Activated T-helper 1 cell treated with Interleukin-2 at 50 U/mL for 16 hours (primary cell): ENCODE measurements around the gene ZNF335.
"Not testable (repeated sequence)": the region's sequence is repeated elsewhere in the genome, so short reads cannot be mapped to it uniquely, and the experiment has no call there.

Experiments used
- DNase-seq: peaks from one replicate; pipeline ENCODE4 v3.0.0-alpha.2; 2020; ENCODE audit warnings: low read depth

Gene ZNF335

DNA sequence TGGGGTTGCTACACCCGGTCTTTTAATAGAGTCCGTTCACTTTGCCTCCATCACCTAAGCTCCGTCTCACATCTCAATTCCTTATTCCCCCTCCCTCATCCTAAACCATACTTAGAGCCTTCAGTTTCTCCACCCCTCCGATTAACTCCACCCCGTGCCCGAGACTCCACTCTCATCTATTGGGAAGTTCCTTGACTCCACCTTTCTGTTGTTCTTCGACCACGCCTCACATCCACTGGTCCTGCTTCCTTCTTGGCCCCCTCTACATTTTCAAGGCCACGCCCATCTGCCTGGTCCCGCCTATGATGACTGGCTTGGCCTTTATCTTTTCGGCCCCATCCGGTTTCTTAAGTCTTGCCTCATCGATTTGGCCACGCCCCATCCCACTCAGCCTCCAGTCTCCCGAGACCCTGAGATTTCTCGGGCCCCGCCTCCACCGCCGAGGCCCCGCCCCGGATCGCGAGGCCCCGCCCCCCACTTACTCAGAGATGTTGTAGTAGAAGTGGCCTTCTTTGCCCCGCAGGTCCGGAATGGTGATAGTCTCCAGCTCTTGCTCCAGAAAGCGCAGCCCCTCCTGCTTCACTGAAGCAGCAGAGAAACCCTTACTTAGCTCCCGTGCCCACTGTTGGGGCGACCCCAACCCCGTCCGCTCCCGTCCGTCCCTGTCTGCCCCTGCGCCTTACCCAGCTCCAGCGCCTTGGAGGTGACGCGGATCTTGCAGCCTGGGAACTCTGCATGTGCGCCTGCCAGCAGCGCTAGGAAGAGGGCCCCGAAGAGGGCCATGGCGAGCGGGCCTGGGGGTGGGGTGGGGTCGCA, 61.1 kb downstream of the ZNF335 start:
- DNase-seq: peak; percentile 66

DNA sequence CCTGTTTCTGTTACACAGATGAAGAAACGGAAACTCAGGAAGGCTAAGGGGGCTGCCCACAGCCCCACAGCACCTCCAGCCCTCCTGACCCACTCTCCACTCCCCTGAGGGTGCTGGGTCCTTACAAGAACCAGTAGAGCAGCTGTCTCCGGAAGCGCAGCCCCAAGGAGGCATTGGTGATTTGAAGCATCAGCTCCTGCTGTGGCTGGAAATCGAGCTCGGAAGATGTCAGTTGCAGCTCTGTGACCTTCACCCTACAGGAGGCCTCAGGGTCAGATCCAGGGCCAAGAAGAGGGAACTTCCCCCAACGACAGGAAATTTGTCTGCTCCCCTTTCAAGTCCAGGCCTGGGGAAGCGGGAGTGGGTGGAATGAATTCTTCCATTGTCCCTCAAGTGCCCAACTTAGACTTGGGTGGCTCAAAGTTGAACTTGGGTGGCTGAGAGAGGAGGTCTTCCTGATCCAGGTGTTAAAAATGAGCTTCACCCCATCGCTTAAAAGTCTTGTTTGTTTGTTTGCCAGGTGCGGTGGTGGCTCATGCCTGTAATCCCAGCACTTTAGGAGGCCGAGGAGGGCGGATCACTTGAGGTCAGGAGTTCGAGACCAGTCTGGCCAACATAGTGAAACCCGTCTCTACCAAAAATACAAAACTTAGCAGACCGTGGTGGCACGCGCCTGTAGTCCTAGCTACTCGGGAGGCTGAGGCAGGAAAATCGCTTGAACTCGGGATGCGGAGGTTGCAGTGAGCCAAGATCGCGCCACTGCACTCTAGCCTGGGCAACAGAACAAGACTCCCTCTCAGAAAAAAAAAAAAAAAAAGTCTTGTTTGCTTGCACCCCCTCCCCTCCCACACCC, 62.0 kb downstream of the ZNF335 start:
- no peak for DNase-seq

DNA sequence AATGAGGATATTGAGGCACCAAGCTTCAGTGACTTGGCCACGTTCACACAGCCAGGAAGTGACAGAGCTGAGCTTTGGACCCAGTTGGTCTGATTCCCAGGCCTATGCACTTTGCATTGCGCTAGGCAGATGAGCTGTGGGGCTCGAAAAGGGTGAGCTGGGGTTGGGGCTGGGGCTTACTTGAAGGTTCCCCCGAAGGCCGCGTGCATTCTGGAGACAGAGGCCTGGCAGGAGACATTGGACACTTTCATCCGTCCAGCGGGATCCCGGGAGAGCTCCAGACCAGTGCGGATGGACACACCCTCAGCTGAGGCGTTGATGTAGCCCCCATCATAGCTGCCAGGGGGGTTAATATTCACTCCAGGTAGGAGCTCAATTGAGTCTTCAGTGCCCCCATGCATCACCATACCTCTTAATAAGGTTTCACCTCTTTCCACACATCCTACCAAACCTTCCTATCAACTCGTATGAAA, 62.6 kb downstream of the ZNF335 start:
- DNase-seq: no peak

DNA sequence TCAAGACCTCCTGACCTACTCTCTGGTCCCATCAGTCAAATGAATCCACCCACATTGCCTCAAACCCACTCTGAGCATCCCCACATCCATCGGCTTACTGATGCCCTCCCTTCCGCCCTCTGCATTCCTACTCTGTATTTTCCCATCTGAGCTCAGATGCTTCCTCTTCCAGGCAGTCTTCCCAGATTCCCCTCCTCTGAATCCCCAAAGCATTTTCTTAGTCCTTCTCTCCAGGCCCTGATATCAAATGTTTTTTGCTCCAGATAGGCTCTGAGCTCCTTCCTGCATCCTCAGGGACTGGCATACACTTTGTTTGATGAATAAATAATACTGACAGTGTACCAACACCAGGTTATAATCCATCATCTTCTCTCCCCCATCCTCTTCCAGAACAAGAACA, 63.9 kb downstream of the ZNF335 start:
- no peak for DNase-seq

DNA sequence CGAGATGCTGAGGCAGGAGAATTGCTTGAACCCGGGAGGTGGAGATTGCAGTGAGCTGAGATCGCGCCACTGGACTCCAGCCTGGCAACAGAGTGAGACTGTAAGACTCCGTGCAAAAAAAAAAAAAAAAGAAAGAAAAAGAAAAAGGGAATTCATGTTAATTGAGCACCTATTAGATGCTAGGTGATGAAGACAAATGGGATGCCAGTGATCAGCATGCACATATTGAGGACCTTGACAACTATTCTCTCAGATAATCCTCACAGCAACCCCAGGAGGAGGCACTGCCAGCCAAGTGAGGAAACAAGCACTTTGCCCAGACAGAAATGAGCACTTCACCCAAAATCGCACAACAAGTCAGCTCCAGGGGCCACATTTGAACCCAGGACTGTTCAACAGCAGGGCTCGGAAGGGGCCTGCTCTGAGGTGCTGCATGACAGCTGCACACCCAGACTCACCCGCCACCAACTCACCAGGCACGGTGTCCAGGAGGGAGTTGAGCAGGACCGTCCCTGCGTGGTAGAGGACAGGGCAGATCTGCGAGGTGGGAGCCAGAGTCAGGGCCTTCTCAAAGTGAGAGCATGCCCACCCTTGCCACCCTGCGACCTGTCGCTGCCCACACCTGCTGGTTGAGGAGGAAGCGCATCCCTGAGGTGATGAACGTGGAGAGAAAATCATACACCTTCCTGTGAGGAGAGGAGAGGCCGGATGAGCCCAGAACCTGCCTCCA, 64.6 kb downstream of the ZNF335 start:
- DNase-seq: no peak

DNA sequence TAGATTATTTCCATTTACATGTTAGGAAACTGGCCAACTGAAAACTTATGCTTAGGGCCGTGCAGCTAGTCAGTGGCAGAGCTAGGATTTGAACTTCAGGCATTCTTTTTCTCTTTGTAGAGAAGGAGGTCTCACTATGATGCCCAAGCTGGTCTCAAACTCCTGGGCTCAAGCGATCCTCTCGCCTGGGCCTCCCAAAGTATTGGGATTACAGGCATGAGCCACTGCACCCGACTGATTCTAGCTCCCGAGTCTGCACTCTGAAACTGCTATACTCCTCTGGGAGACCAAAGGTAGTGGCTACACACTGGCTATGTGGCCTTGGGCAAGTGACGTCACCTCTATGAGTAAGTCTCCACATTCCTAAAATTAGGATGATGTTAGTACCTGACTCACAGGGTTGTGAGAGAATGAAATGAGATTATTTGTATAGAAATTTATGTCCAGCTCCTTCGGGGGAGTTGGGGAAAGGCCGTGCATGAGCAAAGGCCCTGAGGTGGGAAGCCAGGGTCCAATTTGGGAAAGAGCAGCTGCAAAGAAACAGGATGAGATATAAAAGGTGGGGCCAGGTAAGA, 66.4 kb downstream of the ZNF335 start:
- DNase-seq: no peak

DNA sequence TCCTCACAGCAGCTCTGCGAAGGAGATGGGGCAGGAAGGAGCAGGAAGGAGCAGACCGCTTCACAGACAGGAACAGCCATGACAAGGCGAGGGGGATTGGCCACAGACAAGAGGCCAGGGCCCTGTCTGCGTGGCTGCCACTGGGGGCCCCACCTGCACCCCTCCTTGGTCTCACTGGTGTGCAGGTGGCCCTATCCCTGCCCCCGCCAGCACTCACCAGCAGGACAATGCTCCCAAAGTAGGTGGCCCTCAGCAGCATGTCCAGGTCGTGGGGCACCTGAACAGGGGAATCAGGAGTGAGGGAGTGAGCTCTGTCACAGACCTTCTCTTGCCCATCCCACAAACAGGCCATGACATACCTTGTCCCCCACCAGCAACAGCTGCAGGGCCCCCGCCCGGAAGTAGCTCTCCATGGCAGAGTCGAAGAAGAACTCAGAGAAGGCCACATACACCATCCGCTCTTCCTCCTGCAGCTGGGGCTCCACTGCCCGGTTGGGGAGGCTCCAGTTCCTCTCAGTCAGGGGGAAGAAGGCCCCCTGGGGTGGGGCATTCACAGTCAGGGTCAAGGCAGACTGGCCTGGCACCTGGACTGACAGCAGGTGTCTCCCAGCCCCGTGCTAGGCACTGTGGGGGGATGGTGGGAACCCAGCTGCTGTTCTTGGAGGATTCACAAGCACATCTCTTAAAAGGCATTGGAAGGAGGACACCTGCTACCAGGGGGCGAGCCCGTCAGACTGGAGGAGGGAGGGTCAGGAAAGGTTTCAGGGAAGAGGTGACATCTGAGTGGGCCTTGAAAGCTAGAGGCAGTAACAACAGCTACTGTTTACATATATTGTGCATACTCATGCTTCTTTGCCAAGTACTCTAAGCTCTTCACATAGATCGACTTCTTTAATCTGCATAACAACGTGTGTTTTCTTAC, 67.2 kb downstream of the ZNF335 start:
- no peak for DNase-seq

DNA sequence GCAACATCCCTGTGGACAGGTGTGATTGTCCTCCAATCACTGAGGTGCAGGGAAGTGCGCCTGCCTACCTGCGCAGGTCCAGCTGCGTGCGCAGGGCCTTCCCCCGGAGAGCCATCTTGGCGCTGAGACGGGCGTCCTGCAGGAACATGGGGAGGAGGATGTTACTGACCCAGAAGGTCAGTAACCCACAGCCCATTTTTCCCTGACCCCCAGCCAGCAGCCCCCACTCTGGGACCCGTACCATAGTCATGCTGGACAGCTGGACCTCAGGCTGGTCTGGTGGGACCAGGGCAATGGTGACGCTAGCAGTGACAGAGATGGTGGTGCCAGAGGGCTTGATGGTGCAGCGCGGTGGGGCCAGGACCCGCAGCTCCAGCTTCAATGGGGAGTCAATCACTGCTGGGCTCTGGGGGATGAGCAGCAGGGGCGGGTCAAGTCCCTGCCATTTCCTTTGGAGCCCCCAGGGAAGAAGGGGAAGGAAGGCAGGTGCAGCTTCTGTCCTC, 69.8 kb downstream of the ZNF335 start:
- no peak for DNase-seq

DNA sequence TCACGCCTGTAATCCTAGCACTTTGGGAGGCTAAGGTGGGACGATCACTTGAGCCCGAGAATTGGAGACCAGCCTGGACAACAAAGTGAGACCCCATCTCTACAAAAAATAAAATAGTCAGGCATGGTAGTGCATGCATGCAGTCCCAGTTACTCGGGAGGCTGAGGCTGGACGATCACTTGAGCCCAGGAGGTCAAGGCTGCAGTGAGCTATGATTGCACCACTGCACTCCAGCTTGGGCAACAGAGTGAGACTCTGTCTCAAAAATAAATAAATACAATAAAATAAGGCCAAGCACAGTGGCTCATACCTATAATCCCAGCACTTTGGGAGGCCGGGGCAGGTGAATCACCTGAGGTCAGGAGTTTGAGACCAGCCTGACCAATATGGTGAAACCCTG, 70.7 kb downstream of the ZNF335 start:
- DNase-seq: not testable (repeated sequence)

DNA sequence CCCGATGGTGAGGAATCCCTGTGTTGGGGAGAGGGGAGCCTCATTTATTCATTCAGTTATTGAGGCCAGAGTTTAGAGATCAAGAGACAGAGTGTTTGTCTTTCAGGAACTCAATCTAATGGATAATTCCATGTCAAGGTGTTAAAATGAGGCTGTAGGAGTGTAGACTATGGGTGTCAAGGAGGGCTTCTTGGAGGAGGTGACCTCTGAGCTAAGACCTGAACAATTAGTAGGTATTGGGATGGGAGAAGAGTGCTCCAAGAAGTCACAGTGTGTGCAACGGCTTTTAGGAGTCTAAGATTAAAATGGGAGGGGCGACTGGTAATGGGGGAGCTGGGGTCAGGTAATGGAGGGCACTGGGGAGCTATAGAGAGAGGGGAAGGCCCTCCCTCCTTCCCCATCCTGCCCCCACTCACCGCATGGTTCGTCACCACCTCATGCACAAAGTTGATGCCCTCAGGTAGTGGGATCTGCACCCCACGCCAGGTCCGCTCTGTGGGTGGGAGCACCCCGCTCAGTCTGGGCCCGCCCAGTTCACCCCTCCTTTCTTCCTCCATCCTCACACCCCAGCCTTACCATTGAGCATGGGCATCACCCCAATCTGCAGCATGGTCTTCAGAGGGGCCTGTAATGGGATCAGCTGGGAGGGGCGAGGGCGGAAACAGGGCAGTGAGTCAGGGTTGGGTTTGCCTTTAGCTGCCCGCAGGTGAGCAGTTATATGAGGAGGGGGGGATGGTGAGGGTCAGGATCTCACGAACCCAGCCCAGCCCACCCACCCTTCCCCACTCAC, 72.8 kb downstream of the ZNF335 start:
- no peak for DNase-seq
